GM18907 (cell line): ENCODE measurements around the gene SLC38A1.
A peak's percentile ranks its signal among the peaks of the same experiment; 100 is the strongest.

ENCODE experiments used
- ATAC-seq: cut with Tn5 transposase; IDR thresholded peaks from one replicate; pipeline ENCODE4 v1.9.1; 2021; ENCODE audit warnings: mild to moderate bottlenecking, moderate library complexity; ENCODE audit not compliant: unreplicated experiment

SLC38A1 gene

DNA sequence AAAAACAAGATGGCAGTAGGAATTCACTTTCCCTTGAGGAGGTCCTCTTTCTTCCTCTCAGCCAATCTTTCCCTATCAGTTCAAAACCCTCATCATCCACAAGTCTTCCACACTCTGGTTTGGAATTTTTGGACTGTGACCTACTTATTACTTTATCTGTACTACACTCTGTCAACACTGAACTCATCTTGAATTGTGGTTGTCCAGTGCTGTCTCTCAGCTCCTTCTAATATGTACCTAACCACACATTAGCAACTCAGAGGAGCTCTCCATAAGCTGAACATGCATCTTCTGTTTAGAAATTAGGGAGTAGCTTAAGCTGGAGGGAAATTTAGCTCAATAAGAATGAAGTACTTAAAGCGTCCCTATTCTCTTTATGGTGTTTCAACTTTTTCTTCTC, 34.8 kb downstream of the SLC38A1 start:
- no peak for ATAC-seq

- no peak for ATAC-seq
Observed at GRCh38 chr12:46233423-46233822, 35.4 kb downstream of the SLC38A1 start.

GRCh38 chr12:46230983-46231382, 37.9 kb downstream of the SLC38A1 start:
- ATAC-seq, result no peak

DNA sequence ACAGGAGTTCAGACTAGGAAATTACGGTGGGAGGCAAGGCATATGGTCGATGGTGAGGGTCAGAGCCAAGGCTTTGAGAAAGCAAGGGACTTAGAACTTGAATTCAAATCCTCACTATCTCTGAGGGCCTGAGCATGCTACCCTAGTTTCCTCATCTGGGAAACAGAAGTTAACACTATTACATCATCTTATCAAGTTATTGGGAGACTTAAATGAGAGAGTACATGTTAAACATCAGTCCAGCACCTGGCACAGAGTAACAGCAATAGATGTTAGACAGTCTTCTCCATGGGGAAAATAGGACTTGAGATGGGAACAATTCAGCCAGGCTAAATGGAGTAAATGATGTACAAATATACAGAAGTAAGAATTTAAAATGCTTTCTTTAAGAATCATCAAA, 38.5 kb downstream of the SLC38A1 start:
- no peak for ATAC-seq

GRCh38 chr12:46227616-46228015, 41.2 kb downstream of the SLC38A1 start:
- no peak for ATAC-seq

DNA sequence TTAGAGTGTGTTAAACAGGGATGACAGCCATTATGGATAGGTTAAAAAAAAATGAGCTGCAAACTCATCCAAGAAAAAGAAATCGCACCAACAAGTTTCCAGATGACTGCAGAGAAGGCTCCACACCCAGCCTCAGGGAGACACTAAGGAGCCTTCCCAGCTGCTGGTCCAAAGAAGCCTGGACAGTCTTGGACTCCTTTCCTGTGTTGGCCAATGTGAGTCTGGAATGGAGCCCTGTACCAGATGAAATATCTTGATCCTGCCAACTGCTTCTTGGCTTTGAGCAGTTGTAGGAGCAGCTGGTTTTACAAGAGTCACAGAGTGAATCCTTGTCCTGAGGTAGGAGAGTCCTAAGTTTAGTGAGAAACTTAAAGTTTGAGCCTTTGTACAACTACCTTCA, 44.5 kb downstream of the SLC38A1 start:
- ATAC-seq, result no peak

- no peak for ATAC-seq
Observed at GRCh38 chr12:46223047-46223446, 45.8 kb downstream of the SLC38A1 start.

GRCh38 chr12:46222636-46223035, 46.2 kb downstream of the SLC38A1 start:
- no peak for ATAC-seq

- ATAC-seq, result no peak
Observed at GRCh38 chr12:46221255-46222128, 47.4 kb downstream of the SLC38A1 start.

- no peak for ATAC-seq
Observed at GRCh38 chr12:46219877-46220655, 48.8 kb downstream of the SLC38A1 start.

DNA sequence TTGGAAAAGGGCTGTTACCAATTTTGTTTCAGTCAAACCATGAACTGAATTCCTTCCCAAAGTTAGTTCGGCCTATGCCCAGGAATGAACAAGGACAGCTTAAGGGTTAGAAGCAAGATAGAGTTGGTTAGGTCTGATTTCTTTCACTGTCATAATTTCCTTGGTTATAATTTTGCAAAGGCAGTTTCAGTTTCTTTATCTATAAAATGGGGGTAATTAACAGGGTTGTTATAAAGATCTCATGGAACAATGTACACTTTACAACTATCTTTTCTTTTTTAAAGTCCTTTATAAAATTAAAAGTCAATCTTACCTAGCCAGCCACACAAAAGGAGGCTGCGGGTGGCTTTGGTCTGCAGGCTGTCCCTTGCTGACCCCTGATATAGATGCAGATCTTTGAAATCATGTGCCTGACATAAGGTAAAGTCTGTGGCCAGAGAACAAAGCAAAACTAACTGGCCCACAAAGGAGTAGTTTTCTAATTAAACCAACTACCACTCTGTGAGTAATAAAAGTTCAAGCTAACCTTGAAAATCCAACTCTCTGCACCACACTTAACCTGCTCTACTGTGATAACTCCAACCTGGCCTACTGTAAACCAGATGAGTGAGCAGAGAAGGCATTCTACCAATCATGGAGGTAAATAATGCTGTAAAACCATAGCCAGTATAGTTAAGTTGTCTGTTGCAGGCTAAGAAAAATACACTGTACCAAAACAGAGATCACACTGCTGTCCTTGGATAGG, 49.5 kb downstream of the SLC38A1 start:
- no peak for ATAC-seq

DNA sequence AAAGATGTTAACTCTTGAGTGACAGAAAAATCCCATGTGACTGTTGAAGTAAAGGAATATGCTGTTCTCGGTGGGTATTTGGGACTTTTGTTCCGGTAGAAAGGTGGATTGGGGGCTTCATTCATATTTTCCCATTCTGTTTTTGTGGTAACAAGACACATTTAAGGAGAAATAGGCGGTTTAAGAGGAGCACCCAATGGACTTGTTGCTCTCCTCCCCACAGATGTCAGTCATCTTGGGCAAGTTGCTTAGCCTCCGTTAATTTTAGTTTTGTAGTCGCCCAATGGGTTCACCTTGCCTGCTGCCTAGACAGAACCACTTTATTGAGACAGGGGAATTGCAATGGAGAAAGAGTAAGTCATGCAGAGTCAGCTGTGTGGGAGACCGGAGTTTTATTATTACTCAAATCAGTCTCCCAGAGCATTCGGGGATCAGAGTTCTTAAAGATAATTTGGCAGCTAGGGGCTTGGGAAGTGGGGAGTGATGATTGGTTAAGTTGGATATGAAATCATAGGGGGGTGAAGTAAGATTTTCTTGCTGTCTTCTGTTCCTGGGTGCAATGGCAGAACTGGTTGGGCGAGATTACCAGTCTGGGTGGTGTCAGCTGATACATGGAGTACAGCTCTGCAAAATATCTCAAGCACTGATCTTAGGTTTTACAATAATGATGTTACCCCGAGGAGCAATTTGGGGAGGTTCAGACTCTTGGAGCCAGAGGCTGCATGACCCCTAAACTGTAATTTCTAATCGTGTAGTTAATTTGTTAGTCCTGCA, 50.3 kb downstream of the SLC38A1 start:
- peak; percentile 7 for ATAC-seq

GRCh38 chr12:46217541-46218321, 51.1 kb downstream of the SLC38A1 start:
- peak; percentile 72 for ATAC-seq

DNA sequence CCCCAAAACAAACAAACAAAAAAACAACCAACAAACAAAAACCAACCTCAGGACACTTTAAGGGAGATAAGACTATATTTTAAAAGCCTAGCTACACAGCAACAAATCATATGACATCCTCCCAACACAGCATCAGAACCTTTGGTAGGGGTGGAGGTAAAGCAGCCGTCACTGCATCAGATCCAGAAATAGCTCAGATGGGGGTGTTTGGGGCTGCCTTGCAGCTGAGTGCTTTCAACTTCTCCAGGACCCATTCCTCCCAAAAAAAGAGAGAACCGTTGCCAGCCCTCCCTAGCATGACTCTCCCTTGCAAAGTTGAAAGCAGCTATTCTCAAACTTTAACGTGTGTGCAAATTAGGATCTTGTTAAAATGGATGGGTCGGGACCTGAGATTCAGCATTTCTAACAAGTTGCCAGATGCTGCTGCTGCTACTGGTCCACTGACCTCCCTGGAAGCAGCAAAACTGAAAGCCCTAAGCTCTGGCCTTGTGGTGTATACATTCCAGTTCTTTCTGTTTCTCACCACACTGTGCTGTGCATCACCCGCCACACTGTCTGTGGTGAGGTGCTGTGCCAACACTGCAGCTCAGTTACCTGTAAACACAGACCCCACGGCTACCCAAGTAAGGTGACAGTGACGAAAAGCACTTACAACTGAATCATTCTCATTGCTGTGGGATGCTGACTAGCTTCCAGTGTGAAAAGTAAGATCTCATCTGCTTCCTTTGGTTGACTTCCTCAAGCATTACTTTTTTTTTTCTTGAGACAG, 54.0 kb downstream of the SLC38A1 start:
- peak; percentile 59 for ATAC-seq

DNA sequence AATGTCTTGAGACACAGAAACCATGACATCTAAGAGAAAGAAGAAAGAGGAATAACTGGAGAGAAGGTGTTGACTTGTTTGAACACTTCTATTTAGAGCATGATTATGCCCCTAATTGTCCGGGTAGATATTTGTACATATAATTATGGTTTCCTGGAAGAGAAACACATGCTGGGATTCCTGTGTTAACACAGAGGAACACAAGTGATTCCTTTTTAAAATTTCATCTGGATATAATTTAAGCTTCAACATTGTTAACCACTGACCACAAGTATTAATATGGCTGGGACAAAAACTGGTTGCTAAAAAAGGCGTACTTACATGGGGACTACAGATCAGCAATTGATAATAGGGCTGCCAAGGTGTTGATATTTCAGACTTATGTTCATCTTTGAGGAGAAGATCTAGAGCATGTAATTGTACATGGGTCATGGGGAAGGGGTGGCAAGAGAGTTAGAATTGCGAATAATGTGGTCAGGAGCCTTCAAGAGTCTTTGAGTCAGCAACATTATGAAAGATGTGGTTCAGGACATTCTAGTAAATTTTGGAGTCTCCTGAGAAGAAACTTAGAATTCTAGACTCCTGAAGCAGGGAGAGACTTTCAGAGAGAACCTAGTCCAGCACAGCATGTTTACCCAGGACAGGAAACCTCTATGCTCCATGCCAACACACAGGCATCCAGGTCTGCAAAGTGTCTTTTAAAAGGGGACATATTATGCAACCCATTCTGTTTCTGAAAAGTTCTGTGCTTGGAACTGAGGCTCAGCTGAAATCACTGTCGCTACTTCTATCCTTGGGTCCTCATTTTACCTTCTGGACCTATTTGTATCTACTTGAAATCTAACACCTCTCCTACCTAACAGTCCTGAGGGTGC, 56.5 kb downstream of the SLC38A1 start:
- no peak for ATAC-seq

GRCh38 chr12:46210873-46211439, 57.9 kb downstream of the SLC38A1 start:
- ATAC-seq, result no peak

- ATAC-seq, result peak; percentile 68
Observed at GRCh38 chr12:46209914-46210872, 58.6 kb downstream of the SLC38A1 start.
